ENCODE data around the gene ATP8B1.

Gene ATP8B1

DNA sequence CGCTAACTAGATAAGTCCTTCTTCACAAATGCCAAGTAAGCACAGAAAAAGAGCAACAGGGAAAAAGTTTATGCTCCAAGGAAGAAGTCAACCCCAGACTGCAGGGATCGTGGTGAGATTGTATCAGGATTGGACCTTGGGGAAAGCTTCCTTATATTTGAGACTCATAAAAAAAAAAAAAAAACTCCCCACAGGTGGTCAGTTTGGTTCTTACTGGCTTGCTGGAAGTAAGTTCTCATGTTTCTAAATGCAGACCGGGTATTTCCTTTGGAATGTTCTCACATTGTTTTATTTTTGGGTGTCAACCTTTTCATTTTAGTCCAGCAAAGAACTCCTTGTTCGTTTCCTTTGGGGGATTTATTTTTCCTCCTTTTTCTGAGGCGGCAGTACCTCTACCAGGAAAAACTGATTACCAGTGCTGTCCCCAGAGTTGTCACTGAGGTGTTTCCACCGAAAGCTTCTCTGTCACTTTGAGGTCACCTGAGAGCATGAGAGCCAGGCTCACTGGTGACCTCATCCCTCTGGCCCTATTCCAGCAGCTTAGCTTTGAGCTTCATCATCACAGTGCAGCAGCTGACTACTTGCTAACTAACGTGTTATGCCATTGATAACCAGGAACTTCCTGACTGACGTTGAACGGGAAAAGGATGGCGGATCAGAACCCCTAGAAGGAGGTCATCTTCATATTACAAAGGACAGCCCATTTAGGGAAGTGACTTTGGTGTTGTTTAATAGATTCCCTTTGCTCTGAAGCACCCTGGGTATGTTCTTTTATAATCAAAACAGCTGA lies 16.8 kb upstream of the ATP8B1 start:
- DNase-seq (ENCODE audit: extremely low read depth in 1 of 2, low read depth in 1 of 2) = no peak

DNA sequence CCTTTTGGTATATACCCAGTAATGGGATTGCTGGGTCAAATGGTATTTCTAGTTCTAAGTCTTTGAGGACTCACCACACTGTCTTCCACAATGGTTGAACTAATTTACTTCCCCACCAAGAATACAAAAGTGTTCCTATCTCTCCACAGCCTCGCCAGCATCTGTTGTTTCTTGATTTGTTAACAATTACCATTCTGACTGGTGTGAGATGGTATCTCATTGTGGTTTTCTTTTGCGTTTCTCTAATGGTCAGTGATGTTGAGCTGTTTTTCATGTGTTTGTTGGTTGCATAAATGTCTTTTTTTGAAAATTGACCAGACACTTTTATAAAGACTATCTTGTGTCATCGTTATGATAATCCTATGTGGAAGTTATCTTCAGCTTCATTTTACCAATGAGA lies 16.0 kb upstream of the ATP8B1 start:
- DNase-seq (ENCODE audit: extremely low read depth in 1 of 2, low read depth in 1 of 2) = no peak

DNA sequence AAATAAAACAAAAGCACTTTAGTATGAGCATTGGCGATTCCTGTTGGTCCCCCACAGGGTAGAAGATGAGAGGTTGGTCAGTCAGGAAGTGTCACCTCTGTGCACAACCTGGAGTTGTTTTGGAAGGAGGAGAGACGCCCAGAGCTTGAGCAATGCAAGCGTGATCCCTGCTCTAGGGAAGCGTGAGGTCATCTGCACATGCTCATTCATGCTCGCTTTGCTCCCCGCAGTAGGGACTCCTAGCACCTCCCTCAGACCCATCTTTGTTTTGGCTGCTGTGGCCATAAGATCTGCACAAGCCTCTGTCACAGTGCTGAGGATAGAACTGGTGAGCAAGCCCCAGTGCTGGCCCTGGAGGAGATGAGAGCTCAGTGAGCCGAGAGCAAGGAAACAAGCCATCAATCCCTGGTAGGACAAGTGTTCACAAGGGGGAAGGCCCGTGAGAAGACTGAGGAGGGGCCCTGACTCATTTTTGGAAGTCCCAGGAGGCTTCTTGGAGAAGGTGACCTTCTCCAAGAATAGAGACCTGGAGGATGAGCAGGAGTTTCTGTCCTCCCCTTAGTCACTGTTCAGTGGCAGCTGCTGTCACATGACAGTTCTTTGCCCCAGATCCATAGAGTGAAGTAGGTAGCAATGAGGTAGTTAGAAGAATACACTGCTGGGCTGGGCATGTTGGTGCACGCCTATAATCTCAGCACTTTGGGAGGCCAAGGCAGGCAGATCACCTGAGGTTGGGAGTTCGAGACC lies 13.3 kb upstream of the ATP8B1 start:
- DNase-seq (ENCODE audit: extremely low read depth in 1 of 2, low read depth in 1 of 2) = no peak

DNA sequence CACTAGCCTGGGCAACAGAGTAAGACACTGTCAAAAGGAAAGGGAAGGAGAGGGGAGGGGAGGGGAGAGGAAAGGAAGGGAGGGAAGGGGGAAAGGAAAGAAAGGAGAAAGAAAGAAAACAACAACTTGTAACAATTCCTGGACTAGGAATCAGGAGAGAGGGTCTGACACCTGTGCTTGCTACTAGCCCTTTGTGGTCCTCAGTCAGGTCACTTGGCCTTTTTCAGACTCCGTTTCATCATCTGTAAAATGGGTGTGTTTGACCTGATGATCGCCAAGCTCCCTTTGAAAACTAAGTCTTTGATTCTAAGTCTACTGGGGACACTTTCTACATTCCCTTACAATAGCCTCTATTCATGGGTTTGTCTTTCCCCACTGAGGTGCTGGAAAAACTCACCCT lies 11.4 kb upstream of the ATP8B1 start:
- no peak for DNase-seq (ENCODE audit: extremely low read depth in 1 of 2, low read depth in 1 of 2)

DNA sequence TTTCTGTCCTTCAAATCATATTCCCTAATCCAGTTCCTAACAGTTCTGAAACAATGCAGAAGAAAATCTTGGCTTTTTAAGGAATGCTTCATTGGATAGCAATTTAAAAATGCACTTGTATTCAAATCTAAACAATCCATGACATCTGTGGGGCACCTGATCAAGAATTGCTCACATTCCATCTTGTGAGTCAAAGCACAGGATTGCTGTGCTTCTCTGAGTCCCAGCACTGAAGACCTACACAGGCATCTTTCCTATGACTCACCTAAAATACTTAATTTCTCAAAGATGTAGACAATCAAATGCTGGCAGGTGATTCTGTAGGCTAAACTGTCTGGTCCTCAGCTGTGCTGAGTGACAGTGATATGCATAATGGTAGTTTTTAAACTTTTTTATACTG lies 10.1 kb upstream of the ATP8B1 start:
- DNase-seq (ENCODE audit: extremely low read depth in 1 of 2, low read depth in 1 of 2) = no peak

DNA sequence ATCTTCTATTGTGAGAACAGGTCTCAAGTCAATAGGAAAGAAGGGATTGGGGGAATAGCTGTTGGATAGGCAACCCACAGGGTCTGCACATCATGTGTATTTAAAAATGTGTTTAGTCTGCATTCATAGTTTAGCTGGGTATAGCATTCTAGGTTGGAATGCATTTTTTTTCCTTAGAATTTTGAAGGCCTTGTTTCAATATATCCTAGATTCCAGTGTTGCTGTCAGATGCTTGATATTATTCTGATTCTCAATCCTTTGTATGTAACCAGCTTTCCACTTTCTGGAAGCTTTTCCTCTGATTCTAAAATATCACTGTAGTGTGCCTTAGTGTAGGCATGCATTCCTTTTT lies 9.0 kb upstream of the ATP8B1 start:
- DNase-seq (ENCODE audit: extremely low read depth in 1 of 2, low read depth in 1 of 2) = no peak

DNA sequence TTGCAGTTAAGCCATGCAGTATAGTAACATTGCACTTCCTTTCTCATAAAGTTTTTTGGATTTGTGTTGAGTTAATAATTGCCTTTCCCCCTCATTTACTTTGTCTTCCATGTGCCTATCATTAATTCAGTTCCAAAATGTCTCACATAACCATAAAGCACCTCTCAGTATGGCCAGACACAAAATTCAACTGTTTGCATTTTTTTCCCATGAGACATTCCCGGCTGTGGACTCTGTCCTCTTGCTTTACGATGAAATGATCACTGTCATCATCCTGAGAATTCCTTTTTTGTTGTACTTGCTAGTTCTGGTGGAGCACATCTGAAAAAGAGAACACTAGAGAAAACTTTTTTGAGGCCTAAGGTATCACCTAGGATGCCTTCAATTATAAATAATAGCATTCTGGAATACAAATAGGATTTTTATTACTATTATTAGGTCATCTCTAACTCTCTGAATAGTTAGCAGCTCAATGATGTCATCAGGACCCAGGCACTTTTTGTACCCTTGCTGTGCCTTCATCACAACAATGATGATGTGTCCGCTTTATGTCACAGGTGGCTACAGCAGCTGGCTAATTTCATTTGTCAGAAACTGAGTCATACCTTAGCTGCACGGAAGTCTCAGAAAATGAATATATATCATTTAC lies 8.5 kb upstream of the ATP8B1 start:
- DNase-seq (ENCODE audit: extremely low read depth in 1 of 2, low read depth in 1 of 2) = no peak

DNA sequence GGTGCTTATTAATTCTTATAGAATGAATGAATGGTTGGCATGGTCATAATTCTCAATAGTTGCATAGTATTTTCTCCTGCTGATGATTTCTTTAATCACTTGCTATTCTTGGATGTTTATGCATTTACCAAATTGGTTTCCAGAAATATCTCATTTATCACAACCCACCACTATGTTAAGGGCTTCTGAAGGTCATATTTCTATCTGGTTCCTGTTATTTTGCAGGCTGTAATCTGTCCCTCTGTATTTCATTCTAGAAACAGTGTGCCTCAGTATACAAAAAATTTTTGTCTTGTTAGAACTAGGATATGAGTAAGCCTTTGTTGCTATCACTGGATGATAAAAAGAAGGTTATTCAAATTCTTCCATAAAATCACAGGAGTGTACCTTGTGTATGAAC lies 6.1 kb upstream of the ATP8B1 start:
- DNase-seq (ENCODE audit: extremely low read depth in 1 of 2, low read depth in 1 of 2) = no peak

DNA sequence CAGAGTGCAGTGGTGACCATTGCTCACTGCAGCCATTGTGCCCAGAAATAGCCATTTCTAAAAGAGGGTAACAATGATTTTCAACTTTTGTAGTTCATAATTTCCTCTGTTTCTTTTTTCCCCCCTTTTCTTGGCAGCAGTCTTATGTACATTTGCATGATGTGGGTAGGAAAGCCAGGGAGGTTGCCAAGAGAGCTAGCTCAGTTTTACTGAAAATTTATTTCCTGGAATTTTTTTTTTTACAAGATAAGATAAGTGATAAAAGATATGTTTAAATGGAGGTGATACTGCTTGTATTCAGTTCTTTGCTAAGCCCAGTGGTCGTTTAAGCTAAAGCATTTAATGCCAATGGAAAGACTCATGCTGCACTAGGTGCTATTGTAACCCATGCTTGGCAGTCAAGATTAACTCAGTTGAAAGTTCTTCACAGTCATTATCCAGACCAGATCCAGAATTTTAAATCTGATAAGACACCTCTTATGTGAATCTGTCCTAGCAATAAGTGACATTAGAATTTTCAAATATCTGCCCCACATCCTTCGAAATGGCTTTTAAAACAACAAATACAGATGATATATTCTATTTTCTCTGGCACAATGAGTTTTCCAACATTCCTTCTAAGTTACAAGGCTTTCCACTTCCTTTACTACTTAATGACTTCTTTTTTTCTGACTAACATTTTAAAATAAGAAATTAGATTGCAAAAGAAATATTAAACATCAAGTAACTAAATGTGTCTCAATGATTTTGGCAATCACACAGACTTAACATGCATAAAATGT lies 4.4 kb upstream of the ATP8B1 start:
- DNase-seq (ENCODE audit: extremely low read depth in 1 of 2, low read depth in 1 of 2) = no peak

DNA sequence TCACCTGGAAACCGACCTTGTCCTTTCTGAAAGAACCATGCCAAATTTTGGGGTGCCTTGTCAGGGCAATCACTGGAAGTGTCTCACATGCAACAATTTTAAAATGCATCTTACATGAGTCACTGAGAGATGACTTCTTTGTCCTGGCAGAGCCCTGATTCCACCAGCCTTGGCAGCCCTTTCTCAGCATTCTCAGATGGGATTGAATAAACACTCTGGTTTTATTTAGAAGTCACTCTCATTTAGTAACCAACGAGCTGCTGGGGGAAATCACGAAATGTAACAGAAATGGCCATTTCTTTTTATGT lies 3.8 kb upstream of the ATP8B1 start:
- no peak for DNase-seq (ENCODE audit: extremely low read depth in 1 of 2, low read depth in 1 of 2)

DNA sequence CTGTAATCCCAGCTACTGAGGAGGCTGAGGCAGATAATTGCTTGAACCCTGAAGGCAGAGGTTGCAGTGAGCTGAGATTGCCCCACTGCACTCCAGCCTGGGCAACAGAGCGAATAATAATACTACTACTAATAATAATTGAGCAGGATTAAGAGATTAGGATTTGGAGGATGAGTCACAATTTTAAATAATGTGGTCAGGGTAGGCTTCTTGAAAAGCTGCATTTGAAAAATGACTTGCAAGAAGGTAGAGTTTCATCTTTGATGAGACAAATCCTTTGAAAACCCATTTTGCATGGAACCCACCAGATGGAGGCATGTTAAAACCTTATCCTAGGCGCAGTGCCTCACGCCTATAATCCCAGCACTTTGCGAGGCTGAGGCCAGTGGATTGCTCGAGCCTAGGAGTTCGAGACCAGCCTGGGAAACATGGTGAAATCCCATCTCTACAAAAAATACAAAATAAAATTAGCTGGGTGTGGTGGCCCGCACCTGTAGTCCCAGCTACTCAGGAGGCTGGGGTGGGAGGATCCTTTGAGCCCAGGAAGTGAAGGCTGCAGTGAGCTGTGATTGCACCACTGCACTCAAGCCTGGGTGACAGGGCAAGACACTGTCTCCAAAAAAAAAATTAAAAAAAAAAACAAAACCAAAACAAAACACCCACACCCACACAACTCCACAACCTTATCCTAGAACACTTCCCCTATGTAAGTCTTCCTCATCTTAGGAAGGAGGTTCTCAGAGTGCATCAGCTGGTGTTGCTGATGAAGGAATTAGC lies 3.3 kb upstream of the ATP8B1 start:
- DNase-seq (ENCODE audit: extremely low read depth in 1 of 2, low read depth in 1 of 2) = no peak

DNA sequence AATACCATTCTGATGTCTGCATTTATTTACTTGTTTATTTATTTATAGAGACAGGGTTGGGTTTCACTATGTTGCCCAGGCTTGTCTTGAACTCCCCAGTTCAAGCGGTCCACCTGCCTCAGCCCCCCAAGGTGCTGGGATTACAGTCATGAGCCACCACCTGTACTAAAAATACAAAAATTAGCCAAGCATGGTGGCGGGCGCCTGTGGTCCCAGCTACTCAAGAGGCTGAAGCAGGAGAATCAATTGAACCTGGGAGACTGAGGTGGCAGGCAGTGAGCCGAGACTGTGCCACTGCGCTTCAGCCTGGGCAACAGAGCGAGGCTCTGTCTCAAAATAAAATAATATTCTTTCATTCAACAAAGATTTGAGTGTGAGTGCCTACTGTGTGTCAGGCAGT lies 2.0 kb upstream of the ATP8B1 start:
- DNase-seq (ENCODE audit: extremely low read depth in 1 of 2, low read depth in 1 of 2) = no peak

DNA sequence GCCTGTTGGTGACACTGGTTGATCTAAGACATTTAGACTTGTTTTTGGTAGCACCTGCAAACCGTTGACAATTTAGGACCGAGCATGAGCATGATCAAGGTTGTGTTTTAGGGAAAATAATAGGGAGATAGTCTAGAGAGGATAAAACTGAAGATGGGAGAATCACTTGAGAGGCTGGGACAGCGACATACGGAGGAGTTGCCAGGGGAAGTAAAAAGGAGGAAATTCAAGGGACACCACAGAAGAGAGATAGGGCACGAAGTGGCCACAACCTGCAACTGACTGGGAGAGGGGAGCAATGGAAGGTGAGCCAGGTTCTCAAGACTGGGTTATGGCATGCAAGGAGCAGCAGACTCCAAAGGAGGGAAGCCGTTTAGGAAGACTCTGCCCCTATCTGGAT lies 1.4 kb upstream of the ATP8B1 start:
- no peak for DNase-seq (ENCODE audit: extremely low read depth in 1 of 2, low read depth in 1 of 2)

DNA sequence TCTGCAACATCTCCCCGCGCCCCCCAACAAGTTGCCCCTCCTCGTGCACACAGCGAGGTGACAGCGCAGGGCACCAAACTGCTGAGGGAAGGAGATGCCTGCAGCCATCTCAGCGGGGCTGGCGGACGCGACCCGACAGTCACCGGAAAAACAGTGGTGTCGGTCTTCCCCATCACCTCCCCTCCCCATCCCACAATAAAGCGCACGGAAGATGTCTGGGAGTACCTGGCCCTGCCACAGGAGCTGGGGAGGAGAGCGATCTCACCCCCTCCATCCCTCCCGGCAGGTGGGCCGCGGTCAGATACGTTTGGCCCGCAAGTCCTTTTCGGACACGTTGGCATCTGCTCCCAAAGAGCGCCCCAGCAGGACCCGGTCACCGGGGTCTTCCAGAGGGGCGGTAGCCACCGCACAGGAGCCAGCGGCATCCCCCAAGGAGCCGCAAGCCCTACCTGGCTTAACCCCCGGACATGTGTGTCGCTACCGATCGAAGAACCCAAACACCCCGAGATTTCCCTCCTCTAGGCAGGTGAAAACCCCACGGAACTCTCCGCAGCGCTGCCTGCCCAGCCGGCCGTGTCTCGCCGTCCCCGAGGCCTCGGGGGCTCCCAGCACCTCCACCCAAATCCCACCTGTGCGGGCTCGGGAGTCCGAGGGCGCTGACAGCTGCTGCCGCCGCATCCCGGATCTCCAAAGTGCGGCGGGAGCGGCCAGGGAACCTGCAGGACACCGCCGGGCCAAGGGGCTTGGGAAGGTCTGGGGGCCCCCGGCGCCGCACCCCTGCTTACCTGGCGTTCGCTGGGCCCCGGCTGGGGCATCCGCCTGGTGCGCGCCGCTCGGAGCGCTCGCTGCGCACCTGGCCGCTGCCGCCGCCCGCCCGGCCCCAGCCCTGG lies 657 bp downstream of the ATP8B1 start:
- DNase-seq (ENCODE audit: extremely low read depth in 1 of 2, low read depth in 1 of 2) = no peak

DNA sequence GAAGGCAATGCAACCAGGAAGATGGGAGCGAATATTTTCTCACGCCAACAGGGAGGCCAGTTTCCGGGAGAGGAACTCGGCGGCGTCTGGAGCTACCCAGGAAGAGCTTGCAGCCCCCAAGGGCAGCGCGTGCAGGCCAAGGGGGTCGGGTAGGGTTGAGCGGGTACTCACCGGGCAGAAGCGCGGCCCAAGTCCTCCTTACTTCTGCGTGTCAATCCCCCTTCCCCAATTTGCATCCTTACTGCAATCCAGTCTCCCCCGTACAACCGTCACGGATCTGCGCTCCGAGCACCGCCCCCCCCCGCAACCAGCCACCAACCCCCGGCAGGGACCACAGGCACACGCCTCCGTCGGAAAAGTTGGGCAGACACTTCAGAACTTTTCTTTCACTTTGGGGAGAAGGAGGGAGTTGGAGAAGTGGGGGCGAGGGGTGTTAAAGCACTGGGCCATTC lies 1.3 kb downstream of the ATP8B1 start:
- DNase-seq (ENCODE audit: extremely low read depth in 1 of 2, low read depth in 1 of 2) = no peak

DNA sequence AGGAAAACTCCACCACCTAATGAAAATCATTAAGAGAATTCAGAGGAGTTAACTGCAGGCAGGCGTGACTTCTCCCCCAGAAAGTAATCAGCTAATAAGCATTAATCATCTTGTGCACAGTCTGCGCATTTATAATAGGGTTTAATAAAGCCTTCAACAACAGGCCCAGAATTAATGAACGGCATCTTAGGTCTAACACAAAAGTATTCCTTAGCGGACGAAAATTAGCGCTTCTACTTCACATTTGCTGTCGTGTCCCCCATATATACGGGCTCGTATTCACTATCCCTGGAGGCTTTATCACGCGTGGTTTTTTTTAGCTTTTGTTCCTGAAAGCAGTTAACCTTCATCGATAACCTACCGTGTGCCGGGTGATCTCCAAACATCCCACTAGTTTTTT lies 1.8 kb downstream of the ATP8B1 start:
- no peak for DNase-seq (ENCODE audit: extremely low read depth in 1 of 2, low read depth in 1 of 2)

DNA sequence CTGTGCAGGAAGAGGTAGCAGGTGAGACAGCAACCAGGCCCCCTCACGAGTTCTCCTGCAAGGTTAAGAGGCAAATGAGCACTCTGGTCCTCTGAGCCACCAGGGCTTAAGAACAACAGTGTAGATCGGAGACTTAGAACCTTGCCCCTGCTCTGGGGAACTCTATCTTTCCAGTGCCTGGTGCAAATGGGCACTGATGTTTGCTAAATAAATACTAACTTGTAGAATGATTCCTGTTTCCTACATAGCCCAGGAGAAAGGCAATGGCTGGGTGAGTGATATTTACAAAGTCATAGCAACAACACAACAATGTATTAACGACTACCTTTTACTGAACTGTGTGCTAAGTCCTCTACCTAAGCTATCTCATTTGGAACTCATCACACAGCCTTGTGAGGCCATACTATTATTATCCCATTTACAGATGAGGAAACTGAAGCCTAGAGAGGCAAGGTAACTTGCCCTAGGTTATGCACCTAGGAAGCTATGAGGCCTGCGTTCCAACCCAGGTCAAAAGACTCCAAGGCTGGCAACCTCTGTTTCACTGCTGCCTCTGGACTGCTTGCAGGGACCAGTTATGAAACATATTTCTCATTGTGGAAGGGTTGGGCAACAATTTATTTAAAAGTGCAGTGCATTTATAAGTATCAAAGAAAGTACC lies 4.3 kb downstream of the ATP8B1 start:
- DNase-seq (ENCODE audit: extremely low read depth in 1 of 2, low read depth in 1 of 2) = no peak

DNA sequence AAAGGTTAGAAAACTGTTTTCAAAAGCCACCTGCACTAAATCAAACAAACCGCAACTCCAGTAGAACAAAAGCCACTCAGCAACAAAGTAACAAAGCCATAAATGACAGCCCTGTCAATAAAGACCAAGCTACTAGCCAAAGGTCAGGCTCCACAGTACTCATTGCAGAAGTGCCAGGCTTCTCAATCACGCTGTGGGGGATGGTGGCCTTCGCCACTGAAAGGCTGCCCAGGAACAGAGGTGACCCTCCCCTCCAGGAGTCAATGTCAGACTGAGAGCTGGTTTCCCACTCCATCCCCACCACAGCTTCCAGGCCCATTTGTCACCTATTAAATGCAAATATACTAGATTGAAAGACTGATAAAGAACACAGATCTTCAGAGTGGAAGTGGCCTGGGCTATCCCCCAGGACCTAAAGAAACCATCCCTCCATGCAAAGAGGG lies 5.9 kb downstream of the ATP8B1 start:
- DNase-seq (ENCODE audit: extremely low read depth in 1 of 2, low read depth in 1 of 2) = no peak

Data from activated CD8-positive, alpha-beta memory T cell treated with anti-CD3 and anti-CD28 coated beads for 1 hour (primary cell).